Activated CD8-positive, alpha-beta T cell treated with anti-CD3 and anti-CD28 coated beads for 36 hours (primary cell): ENCODE results near the gene SUN1. TPM values are rescaled to one million over a fixed set of nuclear protein-coding genes. Genes with fewer than 3 reads are reported as not detected.

Experiments
- ATAC-seq: fragments of 200-7000 bp; cut with Tn5 transposase; one replicate; pipeline ENCODE4 v1.10.0; 2021; ENCODE audit warnings: mild to moderate bottlenecking, moderate library complexity
- CTCF ChIA-PET: fragments of 350-600 bp; sonication (Branson Sonifier 250); formaldehyde crosslinking; loops from one replicate; lab custom pipeline; 2021; ENCODE audit warnings: antibody characterized with exemption; lab: Charles Lee
- POLR2A ChIA-PET: fragments of 350-600 bp; sonication (Branson Sonifier 250); formaldehyde crosslinking; loops from one replicate; lab custom pipeline; 2021; ENCODE audit warnings: antibody characterized with exemption; lab: Charles Lee
- DNase-seq: peaks from one replicate; pipeline ENCODE4 v3.0.0-alpha.2; 2020
- H3K27ac Mint-ChIP-seq: one replicate; pipeline ENCODE4 v1.8.0; 2021; ENCODE audit warnings: mild to moderate bottlenecking, mixed read lengths
- H3K27me3 Mint-ChIP-seq: one replicate; pipeline ENCODE4 v1.8.0; 2021; ENCODE audit warnings: mixed read lengths
- H3K36me3 Mint-ChIP-seq: one replicate; pipeline ENCODE4 v1.8.0; 2021; ENCODE audit warnings: low read depth, mixed read lengths
- H3K4me1 Mint-ChIP-seq: one replicate; pipeline ENCODE4 v1.8.0; 2021; ENCODE audit warnings: low read depth, mixed read lengths
- H3K4me3 Mint-ChIP-seq: one replicate; pipeline ENCODE4 v1.8.0; 2021; ENCODE audit warnings: mild to moderate bottlenecking, moderate library complexity, mixed read lengths
- H3K9me3 Mint-ChIP-seq: one replicate; pipeline ENCODE4 v1.8.0; 2021; ENCODE audit warnings: mixed read lengths
- CTCF ChIP-seq: fragments of 200-600 bp; IDR thresholded peaks from one replicate; pipeline ENCODE4 v1.8.0; 2022; ENCODE audit warnings: antibody characterized with exemption, mild to moderate bottlenecking
- intact Hi-C: fragments of 100-400 bp; cut with micrococcal nuclease; formaldehyde crosslinking; loops from one replicate; pipeline ENCODE4 v1.10.0; 2022
- total RNA-seq, 2 experiments: library from RNA; stranded (reverse); gene quantifications; one replicate each; pipeline ENCODE4 v1.2.3, GENCODE V29; 2021

The SUN1 gene
- total RNA-seq, 2 experiments from 2014 or later: 71.3 to 71.6 TPM

GRCh38 chr7:855686-856369, 23.6 kb downstream of the SUN1 start:
- no peaks in the 10 kb centered on the region for H3K27me3 Mint-ChIP-seq
- H3K4me3 Mint-ChIP-seq: no peak overlapping the region
- intact Hi-C loops: no loop called here
- no peak for ATAC-seq
- no peak overlapping the region for H3K27ac Mint-ChIP-seq
- H3K9me3 Mint-ChIP-seq: no peaks in the 10 kb centered on the region
- ChIA-PET CTCF (no interaction called here), POLR2A (no interaction called here)
- H3K4me1 Mint-ChIP-seq: no peaks in the 10 kb centered on the region
- H3K36me3 Mint-ChIP-seq: peaks cover 20% of the 10 kb centered on the region
- no peak for TF ChIP-seq CTCF
- DNase-seq: no peak

GRCh38 chr7:856444-857095, 24.3 kb downstream of the SUN1 start:
- TF ChIP-seq CTCF: no peak
- peaks cover 20% of the 10 kb centered on the region for H3K36me3 Mint-ChIP-seq
- no peak overlapping the region for H3K27ac Mint-ChIP-seq
- intact Hi-C loops: no loop called here
- ATAC-seq (no peak), DNase-seq (no peak)
- H3K27me3 Mint-ChIP-seq: no peaks in the 10 kb centered on the region
- H3K4me3 Mint-ChIP-seq: no peak overlapping the region
- ChIA-PET CTCF (interaction anchor here (1.3 kb wide), 1 partner anchor 17 kb away, joined by 6 read pairs; no protein-coding TSS in a partner anchor), POLR2A (no interaction called here)
- H3K9me3 Mint-ChIP-seq: no peaks in the 10 kb centered on the region
- no peaks in the 10 kb centered on the region for H3K4me1 Mint-ChIP-seq

- Mint-ChIP-seq H3K27me3 (no peaks in the 10 kb centered on the region), H3K4me3 (no peak overlapping the region), H3K27ac (no peak overlapping the region), H3K36me3 (peaks cover 22% of the 10 kb centered on the region), H3K9me3 (no peaks in the 10 kb centered on the region), H3K4me1 (no peaks in the 10 kb centered on the region)
- CTCF ChIA-PET: interaction anchor here (1.3 kb wide), 1 partner anchor 16 kb away, joined by 6 read pairs; no protein-coding TSS in a partner anchor
- TF ChIP-seq CTCF: no peak
- POLR2A ChIA-PET: interaction anchor here (0.7 kb wide), 1 partner anchor 476 kb away, joined by 4 read pairs; no protein-coding TSS in a partner anchor
- no peak for ATAC-seq
- intact Hi-C loops: no loop called here
- no peak for DNase-seq
Observed at GRCh38 chr7:857661-858060, 25.4 kb downstream of the SUN1 start.

GRCh38 chr7:859359-860030, 27.2 kb downstream of the SUN1 start:
- H3K27me3 Mint-ChIP-seq: no peaks in the 10 kb centered on the region
- no peaks in the 10 kb centered on the region for H3K9me3 Mint-ChIP-seq
- no peaks in the 10 kb centered on the region for H3K4me1 Mint-ChIP-seq
- intact Hi-C loops: no loop called here
- no peak for TF ChIP-seq CTCF
- no peak for DNase-seq
- H3K36me3 Mint-ChIP-seq: peaks cover 20% of the 10 kb centered on the region
- H3K27ac Mint-ChIP-seq: no peak overlapping the region
- ChIA-PET POLR2A (interaction anchor here (1.1 kb wide), 1 partner anchor 8 kb away, joined by 3 read pairs; no protein-coding TSS in a partner anchor), CTCF (interaction anchor here (1.1 kb wide), 1 partner anchor 10 kb away, joined by 4 read pairs; no protein-coding TSS in a partner anchor)
- no peak for ATAC-seq
- no peak overlapping the region for H3K4me3 Mint-ChIP-seq
